ENCODE measurements around the gene NKAIN4. TPM values are rescaled to one million over a fixed set of nuclear protein-coding genes. Genes with fewer than 3 reads are reported as not detected.

The NKAIN4 gene
- total and polyA plus RNA-seq, 4 donors: 0.05 TPM; not detected in 3

- WGBS: 90% methylated on average over 26 of the region's 26 CpGs
- Histone ChIP-seq H3K27ac (ENCODE audit: low read depth in 1 of 2, low read length in 2 of 2) (no peak overlapping the region), H3K4me3 (ENCODE audit: low read depth in 1 of 3, low read length in 3 of 3) (no peak overlapping the region), H3K27me3 (ENCODE audit: control insufficient read depth in 4 of 4, insufficient read depth in 4 of 4, low read length in 3 of 4) (peaks cover 0 to 4% (median under 1%) of the 10 kb centered on the region in 4 donors), H3K4me1 (ENCODE audit: control insufficient read depth in 4 of 4, insufficient read depth in 4 of 4, low read length in 3 of 4) (no peaks in the 10 kb centered on the region), H3K9ac (ENCODE audit: low read depth in 1 of 2, low read length in 2 of 2) (no peak overlapping the region), H3K9me3 (ENCODE audit: control insufficient read depth in 4 of 4, low read length in 3 of 4) (no peaks in the 10 kb centered on the region), H3K36me3 (ENCODE audit: control insufficient read depth in 4 of 4, insufficient read depth in 3 of 4, low read depth in 1 of 4, low read length in 3 of 4) (no peaks in the 10 kb centered on the region)
- no peak for DNase-seq (ENCODE audit: low spot score)
- no peak for TF ChIP-seq CTCF (IDR thresholded peaks at IDR 0.05; ENCODE audit: low read depth, low read length, missing input control)
- no peak for TF ChIP-seq REST (IDR thresholded peaks at IDR 0.05)
- no peak for TF ChIP-seq MAX (IDR thresholded peaks at IDR 0.05)
- TF ChIP-seq SP1 (IDR thresholded peaks at IDR 0.05): no peak
- TF ChIP-seq RXRA (IDR thresholded peaks at IDR 0.05): no peak
Observed at GRCh38 chr20:63236116-63236837, 18.0 kb downstream of the NKAIN4 start.

GRCh38 chr20:63235399-63235983 lies 18.8 kb downstream of the NKAIN4 start, which contains the start of gene BIRC7:
Gene BIRC7, plus strand, starts transcription at chr20:63235905. Its CDS starts 192 bp downstream, at chr20:63236097.
- H3K9ac ChIP-seq (ENCODE audit: low read depth in 1 of 2, low read length in 2 of 2): no peak within 1 kb of the TSS
- DNase-seq (ENCODE audit: low spot score): no peak
- peaks cover 0 to 4% (median 1%) of the 10 kb centered on the region in 4 donors for H3K4me1 ChIP-seq (ENCODE audit: control insufficient read depth in 4 of 4, insufficient read depth in 4 of 4, low read length in 3 of 4)
- H3K27me3 ChIP-seq (ENCODE audit: control insufficient read depth in 4 of 4, insufficient read depth in 4 of 4, low read length in 3 of 4): peaks cover 0 to 4% (median 2%) of the 10 kb centered on the region in 4 donors
- no peaks in the 10 kb centered on the region for H3K9me3 ChIP-seq (ENCODE audit: control insufficient read depth in 4 of 4, low read length in 3 of 4)
- no peak within 1 kb of the TSS for H3K4me3 ChIP-seq (ENCODE audit: low read depth in 1 of 3, low read length in 3 of 3)
- no peak within 1 kb of the TSS for H3K27ac ChIP-seq (ENCODE audit: low read depth in 1 of 2, low read length in 2 of 2)
- no peaks in the 10 kb centered on the region for H3K36me3 ChIP-seq (ENCODE audit: control insufficient read depth in 4 of 4, insufficient read depth in 3 of 4, low read depth in 1 of 4, low read length in 3 of 4)
- 45% methylated on average over 17 of the region's 17 CpGs for WGBS
- TF ChIP-seq JUND (IDR thresholded peaks at IDR 0.05) (no peak), EGR1 (IDR thresholded peaks at IDR 0.05; ENCODE audit: low read depth in 2 of 2) (no peak), RXRA (IDR thresholded peaks at IDR 0.05) (no peak), SP1 (IDR thresholded peaks at IDR 0.05) (no peak), FOXA1 (IDR thresholded peaks at IDR 0.05) (no peak), HNF4A (conservative IDR thresholded peaks at IDR 0.05) (no peak), CTCF (IDR thresholded peaks at IDR 0.05; ENCODE audit: low read depth, low read length, missing input control) (no peak), ATF3 (IDR thresholded peaks at IDR 0.05) (no peak), YY1 (IDR thresholded peaks at IDR 0.05) (no peak), REST (IDR thresholded peaks at IDR 0.05) (no peak), FOXA2 (IDR thresholded peaks at IDR 0.05) (no peak), RAD21 (IDR thresholded peaks at IDR 0.05) (no peak), NR2F2 (IDR thresholded peaks at IDR 0.05) (no peak), HNF4G (IDR thresholded peaks at IDR 0.05) (no peak), MAX (IDR thresholded peaks at IDR 0.05) (no peak), ZBTB33 (IDR thresholded peaks at IDR 0.05) (no peak)
